CD4-positive, alpha-beta T cell treated with Interferon alpha-2 for 1 hour (primary cell): ENCODE data around the gene PCSK7.
A peak's percentile ranks its signal among the peaks of the same experiment; 100 is the strongest.

Source experiments
- DNase-seq, 2 donors: peaks; one replicate each; pipeline ENCODE4 v3.0.0-alpha.2; 2020 to 2022

PCSK7 gene

GRCh38 chr11:117230286-117230961, 1.4 kb downstream of the PCSK7 start:
- DNase-seq = peak; percentile 18 to 68

DNA sequence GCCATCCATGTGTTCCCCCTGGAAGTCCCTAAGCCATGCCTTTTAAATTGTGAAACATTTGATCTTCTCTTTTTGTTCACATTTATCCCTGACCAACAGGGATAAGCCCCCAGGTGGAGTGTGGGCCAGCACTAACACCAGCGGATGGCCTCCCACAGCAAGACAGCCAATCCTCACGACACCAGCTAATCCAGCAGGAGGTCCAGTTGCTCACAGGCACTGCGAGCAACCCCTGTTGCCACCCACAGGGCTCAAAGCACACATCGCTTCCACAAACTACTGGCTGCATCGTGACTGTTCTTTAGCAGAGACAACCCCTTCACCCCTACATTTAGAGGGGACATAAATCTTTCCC, 2.0 kb downstream of the PCSK7 start:
- no peak for DNase-seq

DNA sequence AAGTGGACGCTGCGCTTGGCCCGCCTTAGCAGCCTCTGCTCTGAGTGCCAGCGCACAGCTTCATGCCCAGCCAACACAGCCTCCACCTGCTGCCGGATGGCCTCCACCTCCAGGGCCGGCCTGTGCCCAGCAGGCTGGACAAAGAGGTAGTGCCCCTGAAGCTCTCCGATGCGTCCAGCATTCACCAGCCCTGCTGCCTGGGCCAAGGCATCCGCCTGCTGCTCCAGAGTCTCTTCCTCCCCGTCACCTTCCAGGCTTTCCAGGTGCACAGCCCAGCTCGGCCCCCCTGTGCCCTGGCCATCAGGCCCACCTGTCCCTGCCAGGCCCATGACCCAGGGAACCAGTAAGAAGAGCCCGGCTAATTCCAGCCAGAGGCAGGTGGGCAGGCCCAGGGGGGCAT, 2.5 kb downstream of the PCSK7 start:
- no peak for DNase-seq

DNA sequence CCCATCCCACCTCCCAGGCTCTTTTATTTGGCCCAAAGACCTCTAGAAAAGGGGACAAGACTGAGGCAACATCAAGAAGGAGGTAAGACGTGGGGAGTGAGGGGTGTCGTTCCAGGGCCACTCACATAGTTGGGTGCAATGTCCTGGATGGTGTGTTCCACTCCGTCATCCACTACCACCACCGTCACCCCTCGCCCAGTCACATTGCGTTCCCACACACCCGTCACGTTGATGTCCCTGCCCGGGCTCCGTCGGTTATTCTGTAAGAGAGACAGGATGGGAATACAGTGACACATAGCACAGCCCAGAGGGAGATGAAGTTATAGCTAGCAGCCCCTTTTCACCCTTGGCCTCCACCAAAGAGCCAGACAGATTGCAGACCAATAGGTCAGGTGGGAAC, 3.8 kb downstream of the PCSK7 start:
- no peak for DNase-seq

- DNase-seq = peak; percentile 67 to 81
Observed at GRCh38 chr11:117226388-117227385, 5.2 kb downstream of the PCSK7 start.

GRCh38 chr11:117225553-117226170, 6.2 kb downstream of the PCSK7 start:
- no peak for DNase-seq

DNA sequence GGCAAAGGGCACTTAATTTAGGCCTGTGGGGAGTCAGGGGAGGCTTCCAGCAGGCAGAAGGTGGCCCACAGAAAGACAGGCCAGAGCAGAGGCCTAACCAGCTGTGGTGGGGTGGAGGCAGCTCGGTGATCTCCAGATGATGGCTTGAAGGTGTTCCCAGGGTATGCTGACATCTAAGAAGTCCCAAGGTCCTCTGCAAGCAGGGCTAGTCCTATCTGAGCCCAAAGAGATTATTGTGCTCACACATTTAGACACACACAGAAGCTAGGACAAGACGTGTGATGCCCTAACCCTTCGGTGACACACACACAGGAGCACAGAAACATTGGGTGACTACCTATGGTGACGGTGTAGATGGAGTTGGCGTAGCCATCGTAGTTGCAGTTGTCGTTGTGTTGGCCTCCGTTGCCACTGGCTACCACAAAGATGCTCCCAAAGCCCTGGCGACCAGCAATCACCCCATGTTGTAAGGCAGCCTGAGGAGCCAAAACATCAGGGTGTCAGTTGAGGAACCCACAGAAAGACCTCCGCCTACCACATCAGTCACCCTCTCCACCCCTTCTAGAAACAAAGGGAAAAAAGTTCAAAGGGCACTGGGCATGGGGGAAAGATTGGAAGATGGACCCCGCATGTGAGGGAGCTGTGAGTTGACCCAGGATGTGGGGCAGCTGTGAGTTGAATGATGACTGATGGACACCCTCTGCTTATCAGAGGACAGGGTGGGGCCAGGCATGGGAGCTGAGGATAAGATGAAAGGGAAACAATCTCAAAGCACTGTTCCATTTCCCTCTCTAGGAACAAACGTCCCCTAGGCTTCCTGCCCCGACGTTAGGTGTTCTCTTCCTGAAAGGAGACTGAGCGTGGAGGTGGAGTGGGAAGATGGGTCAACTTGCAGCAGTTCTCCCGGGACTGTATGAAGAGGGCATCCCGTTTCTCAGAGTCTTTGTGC, 7.9 kb downstream of the PCSK7 start:
- DNase-seq = no peak

- DNase-seq = no peak
Observed at GRCh38 chr11:117222991-117223740, 8.7 kb downstream of the PCSK7 start.

DNA sequence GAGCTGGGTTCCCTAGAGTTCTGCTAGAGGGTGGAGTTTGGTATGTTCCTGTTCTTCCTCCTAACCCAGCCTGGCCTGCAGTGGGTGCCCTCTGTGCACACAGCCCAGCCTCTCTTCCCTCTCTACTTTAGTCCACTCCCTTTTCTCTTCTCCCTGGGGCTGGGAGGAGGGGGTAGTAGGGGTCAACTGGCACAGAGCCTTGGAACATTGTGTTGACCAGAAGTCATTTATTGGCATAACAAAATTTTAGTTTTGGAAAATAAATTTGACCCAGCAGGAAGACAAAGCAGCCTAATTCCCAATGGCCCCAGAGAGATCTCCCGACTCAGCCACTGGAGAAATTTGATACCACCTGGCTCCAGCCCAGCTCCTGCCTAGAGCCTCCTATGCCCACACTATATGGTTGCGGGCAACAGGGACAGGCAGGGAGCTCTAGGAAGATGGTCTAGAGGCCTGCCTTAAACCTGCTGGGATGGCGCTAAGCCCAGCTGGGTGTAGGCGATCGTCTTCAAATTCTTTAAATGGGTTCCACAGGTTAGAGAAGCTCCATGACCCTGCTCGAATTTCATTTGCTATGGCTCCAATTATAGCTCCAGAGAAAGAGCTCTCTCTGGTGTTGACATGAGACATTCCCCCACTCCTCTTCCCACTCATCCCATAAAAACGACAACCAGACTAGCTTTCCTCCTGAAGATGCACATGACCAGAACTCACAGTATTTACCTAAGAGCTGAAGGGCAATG, 9.9 kb downstream of the PCSK7 start:
- DNase-seq = no peak

DNA sequence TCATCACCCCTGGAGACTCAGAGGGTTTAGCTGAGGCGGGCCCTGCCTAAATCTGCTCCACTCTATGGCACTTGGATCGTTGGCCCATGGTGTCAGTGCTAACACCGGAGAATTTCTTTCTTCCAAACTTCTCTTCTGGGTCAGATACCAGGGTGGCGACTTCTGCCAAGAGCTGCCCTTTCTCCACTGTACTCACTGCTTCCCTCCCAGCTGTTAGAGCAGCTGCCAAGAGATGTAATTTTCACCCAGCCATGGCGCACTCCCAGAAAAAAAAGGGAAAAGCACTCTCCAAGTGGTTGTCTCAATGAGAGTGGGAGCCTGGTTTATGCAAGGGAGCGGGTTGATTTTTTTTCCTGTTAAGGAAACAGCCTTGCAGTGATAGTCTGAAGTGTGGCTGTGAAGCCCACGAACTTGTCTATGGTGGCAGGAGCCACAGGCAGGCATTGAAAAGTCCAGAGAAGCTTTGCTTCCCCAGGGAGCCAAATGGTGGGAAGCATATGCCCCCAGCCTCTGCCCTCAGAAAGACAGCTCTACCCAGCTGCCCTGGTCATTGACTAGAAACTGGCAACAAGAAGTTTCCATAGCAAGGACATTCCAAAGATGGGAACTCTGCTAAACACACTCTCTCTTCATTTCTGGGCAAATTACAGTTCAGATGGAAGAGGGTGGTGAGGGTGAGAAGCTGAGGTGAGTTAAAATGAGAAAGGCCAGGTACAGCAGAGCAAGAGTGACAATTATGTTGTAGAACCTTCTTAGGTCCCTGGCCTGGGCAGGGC, 10.7 kb downstream of the PCSK7 start:
- no peak for DNase-seq

DNA sequence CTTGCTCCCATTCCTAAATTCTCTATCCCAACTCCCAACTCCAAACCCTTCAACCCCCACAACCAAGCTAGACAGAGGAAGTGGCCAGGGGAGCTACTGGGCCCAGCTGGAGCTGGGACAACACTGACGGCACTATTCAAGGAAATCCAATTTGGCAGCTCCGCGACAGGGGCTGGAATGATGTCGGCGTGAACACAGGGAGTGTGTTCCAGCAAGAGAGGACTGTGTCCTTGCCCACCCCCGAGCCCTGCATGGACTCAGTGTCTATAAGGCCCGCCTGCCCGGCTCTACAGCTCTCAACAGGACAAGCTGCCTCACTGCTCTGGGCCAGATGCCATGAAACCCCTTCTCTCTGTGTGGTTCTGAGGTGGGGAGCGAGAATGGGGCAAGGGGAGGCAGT, 11.3 kb downstream of the PCSK7 start:
- DNase-seq = no peak

GRCh38 chr11:117219995-117220394, 11.9 kb downstream of the PCSK7 start:
- DNase-seq = no peak

GRCh38 chr11:117219455-117219854, 12.4 kb downstream of the PCSK7 start:
- DNase-seq = no peak

GRCh38 chr11:117219001-117219400, 12.9 kb downstream of the PCSK7 start:
- DNase-seq = no peak

DNA sequence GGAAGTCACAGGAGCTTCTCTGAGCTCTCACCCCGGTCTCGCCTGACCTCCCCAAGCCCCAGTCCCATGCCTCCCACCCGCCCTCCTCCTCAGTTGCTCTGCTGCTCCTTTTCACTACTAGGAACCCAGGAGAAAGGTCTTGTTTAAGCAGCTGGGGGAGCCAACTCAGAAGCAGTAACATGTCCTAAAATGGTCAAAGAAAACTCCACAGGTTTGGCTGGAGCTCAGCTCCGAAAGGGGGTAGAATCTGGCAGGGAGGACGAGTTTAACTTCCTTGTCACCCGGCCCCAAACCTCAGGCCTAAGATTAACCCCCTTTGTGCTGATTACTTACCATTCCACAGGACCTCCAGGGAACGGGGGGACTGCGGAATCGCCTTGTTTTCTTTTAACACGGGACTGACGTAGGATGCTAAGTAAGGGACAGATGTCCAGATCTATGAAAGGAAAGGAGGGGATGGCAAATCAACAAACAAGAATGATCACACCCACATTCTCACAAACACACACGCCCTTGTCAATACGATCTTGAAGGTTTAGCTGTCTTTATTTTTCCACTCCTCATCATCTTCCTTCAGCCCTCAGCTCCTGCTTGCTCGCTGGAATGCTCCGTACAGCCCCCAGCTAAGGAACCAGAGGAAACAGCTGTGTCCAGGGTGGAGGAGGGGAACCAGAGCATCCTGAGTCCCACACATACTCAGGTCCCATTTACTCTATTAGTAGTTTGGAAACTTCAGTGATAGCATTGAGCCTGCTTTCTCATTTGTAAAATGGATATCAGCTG, 13.5 kb downstream of the PCSK7 start:
- DNase-seq = no peak

DNA sequence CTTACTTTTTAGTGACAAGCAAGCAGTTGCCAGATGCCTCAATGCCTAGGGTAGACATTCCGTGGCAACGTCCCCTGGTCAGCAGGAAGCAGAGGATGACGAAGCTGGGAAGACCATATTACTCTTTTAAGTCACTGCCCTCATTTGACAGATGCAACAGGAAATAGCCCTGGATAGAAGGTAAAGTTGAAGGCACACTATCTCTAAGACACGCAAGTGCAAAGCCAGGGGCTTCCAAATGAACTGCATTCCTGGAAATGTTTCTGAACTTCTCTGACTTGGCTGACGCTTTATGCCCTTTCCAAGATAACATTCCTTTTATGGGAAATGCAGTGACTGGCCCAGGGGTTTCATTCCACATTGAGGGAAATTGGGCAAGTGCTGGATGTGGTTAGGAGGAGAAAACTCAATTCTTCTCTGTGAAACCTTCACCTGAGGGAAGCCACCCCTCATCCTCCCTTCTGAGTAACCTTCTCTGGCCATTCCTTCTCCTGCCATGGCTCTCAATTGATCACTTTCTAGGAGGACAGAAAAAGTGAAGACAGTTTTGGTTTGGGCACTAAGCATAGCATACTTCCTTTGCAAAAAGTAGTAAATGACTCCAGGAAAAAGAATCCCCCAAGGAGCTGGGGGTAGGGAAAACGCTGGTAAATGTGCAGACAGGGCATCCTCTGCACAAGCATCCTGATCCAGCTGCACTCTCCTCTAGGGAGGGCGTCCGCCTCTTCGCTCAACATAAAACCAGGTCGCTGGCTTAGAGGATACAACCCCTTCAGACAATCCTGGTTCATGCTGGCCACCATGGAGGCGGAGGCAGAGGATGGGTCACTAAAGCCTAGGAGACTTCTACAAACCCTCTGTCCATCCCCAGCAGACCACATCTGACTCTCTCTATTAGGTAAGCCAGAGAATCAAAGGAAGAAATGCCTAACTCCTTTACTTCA, 14.5 kb downstream of the PCSK7 start:
- DNase-seq = no peak

- no peak for DNase-seq
Observed at GRCh38 chr11:117214404-117215110, 17.3 kb downstream of the PCSK7 start.
